Uterus (tissue), 4 donors: Measurements from ENCODE around the gene FAM229B. TPM values are rescaled to one million over a fixed set of nuclear protein-coding genes. Genes with fewer than 3 reads are reported as not detected.

Source experiments
- DNase-seq, 2 donors: peaks; one replicate each; pipeline ENCODE4 v3.0.0-alpha.2; 2019 to 2020
- H3K27ac ChIP-seq, 2 donors: fragments of 200-600 bp; sonication (generic); 1 replicate in 1 of 2; 2 replicates in 1 of 2; pipeline ENCODE4 v1.5.1; 2016 to 2018
- H3K27me3 ChIP-seq, 2 donors: fragments of 200-600 bp; sonication (generic); one replicate each; pipeline ENCODE4 v1.5.1; 2018 to 2019; ENCODE audit warnings: control low read depth in 1 of 2
- H3K36me3 ChIP-seq, 2 donors: fragments of 200-600 bp; sonication (generic); one replicate each; pipeline ENCODE4 v1.5.1; 2019; ENCODE audit warnings: control low read depth in 1 of 2
- H3K4me1 ChIP-seq, 2 donors: fragments of 200-600 bp; sonication (generic); one replicate each; pipeline ENCODE4 v1.5.1; 2018 to 2019; ENCODE audit warnings: control low read depth in 1 of 2
- H3K4me3 ChIP-seq, 2 donors: fragments of 200-600 bp; sonication (generic); 1 replicate in 1 of 2; 2 replicates in 1 of 2; pipeline ENCODE4 v1.5.1; 2018 to 2019; ENCODE audit warnings: mild to moderate bottlenecking in 1 of 2
- H3K9me3 ChIP-seq, 2 donors: fragments of 200-600 bp; sonication (generic); one replicate each; pipeline ENCODE4 v1.5.1; 2019; ENCODE audit warnings: control low read depth in 1 of 2
- POLR2A ChIP-seq, 2 donors: fragments of 450-650 bp; IDR thresholded peaks; one replicate each; pipeline ENCODE4 v1.6.1; 2016; ENCODE audit warnings: antibody characterized with exemption in 2 of 2, mild to moderate bottlenecking in 1 of 2, moderate library complexity in 1 of 2
- intact Hi-C: fragments of 100-400 bp; cut with DNase I; formaldehyde crosslinking; loops from one replicate; pipeline ENCODE4 v1.15.1; 2023; ENCODE audit warnings: low total_unique reads
- total RNA-seq, 4 donors: library from RNA; depleted of rRNA in 3 of 4; stranded (reverse); fragments of >200 nt in 3 of 4; gene quantifications; one replicate each; pipeline versions ENCODE4 v1.1.0 to v1.2.4, GENCODE V29; 2014 to 2023
- TF ChIP-seq, protein P1 (sequence below), 4 experiments: fragments of 200-600 bp in 2 of 4; fragments of 450-650 bp in 2 of 4; sonication (generic) in 2 of 4; IDR thresholded peaks; one replicate each; pipeline ENCODE4 v1.5.1; 2016 to 2019; ENCODE audit warnings: antibody characterized with exemption in 4 of 4, mild to moderate bottlenecking in 2 of 4, moderate library complexity in 1 of 4
- donor health status: DM: yes; HTN: yes; CAD: no.

The FAM229B gene
- total RNA-seq, 4 donors from 2014 or later, result 7.2 to 47.6 (median 34.4) TPM

DNA sequence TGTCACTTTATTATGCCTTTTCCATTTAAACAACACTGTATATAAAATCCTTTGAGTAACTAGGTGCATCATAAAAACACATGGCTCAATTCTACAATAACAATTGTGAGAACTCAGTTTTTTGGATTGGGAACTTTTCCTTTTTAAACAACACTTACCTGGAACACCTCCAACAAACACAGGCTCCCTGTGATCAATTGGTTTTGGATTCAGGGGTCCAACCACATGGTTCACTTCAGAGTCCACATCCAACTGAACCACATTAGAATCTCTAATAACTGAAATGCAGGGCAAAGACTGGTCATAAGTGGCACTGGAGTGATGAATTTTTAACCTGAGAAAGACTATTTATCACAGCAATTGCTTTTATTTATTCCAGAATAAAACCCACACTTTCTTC is 26.5 kb downstream of the FAM229B start:
- H3K27ac ChIP-seq, result no peak overlapping the region
- H3K36me3 ChIP-seq, result no peaks in the 10 kb centered on the region
- no peak for DNase-seq
- intact Hi-C loops, result no loop called here
- no peaks in the 10 kb centered on the region for H3K9me3 ChIP-seq
- TF ChIP-seq POLR2A (IDR thresholded peaks at IDR 0.05), result no peak
- TF ChIP-seq, protein P1, sequence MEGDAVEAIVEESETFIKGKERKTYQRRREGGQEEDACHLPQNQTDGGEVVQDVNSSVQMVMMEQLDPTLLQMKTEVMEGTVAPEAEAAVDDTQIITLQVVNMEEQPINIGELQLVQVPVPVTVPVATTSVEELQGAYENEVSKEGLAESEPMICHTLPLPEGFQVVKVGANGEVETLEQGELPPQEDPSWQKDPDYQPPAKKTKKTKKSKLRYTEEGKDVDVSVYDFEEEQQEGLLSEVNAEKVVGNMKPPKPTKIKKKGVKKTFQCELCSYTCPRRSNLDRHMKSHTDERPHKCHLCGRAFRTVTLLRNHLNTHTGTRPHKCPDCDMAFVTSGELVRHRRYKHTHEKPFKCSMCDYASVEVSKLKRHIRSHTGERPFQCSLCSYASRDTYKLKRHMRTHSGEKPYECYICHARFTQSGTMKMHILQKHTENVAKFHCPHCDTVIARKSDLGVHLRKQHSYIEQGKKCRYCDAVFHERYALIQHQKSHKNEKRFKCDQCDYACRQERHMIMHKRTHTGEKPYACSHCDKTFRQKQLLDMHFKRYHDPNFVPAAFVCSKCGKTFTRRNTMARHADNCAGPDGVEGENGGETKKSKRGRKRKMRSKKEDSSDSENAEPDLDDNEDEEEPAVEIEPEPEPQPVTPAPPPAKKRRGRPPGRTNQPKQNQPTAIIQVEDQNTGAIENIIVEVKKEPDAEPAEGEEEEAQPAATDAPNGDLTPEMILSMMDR (IDR thresholded peaks at IDR 0.05), result no peak
- no peaks in the 10 kb centered on the region for H3K4me1 ChIP-seq
- H3K4me3 ChIP-seq, result no peak overlapping the region
- H3K27me3 ChIP-seq, result no peaks in the 10 kb centered on the region

DNA sequence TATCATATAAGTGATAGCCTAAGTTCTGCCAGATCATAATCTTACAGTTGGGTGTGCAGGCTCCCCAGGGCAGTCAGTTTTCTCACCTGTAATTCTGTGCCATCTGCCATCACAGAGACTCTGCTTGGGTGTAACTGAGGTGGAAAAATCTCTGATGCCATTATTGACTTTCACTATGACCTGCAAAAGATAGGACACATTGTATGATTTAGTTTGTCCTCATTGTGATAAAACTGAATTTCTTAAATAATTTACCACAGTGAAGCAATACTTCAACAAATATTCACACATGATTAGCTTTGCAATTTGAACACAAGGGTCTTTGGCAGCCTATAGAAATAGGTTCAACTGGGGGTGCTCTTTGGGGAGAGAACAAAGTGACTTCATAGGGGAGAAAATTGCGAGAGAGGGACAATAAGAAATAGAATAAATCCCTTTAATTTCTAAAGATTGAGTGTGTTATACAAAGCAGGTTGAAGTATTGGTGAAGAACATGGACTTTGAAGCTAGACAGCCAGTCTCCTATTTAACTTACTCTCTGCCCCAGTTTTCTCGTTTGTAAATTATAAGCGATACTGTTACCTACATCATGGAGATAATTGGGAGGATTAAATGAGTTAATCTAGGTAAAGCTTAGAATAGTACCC is 27.3 kb downstream of the FAM229B start:
- Histone ChIP-seq H3K9me3 (no peaks in the 10 kb centered on the region), H3K4me3 (no peak overlapping the region), H3K27ac (no peak overlapping the region), H3K36me3 (no peaks in the 10 kb centered on the region), H3K4me1 (no peaks in the 10 kb centered on the region), H3K27me3 (no peaks in the 10 kb centered on the region)
- DNase-seq, result no peak
- no peak for TF ChIP-seq POLR2A (IDR thresholded peaks at IDR 0.05)
- TF ChIP-seq, protein P1 (IDR thresholded peaks at IDR 0.05), result no peak
- intact Hi-C loops, result no loop called here

DNA sequence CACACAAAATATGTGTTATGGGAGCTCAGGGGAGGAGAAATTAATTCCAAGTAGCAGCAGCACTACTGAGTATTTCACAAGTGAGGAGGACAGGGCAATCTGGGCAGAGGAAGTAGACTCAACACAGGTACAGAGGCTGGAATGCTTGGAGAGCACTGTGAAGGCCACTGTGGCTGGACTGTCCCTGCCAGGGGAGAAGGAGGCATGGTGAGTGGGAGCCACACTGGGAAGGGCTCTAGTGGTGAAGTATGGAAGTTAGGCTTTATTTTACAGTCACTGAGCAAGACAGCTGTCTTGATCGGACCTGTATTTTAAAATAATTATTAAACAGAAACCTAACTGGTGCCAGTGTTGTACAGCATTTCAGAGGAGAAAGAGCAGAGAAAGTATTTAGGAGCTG is 28.8 kb downstream of the FAM229B start:
- no peaks in the 10 kb centered on the region for H3K4me1 ChIP-seq
- peak overlapping the region; percentile 36 to 40 for H3K27ac ChIP-seq
- no peak for DNase-seq
- TF ChIP-seq POLR2A (IDR thresholded peaks at IDR 0.05), result no peak
- TF ChIP-seq, protein P1 (IDR thresholded peaks at IDR 0.05), result no peak
- no peak overlapping the region for H3K4me3 ChIP-seq
- H3K36me3 ChIP-seq, result no peaks in the 10 kb centered on the region
- H3K9me3 ChIP-seq, result no peaks in the 10 kb centered on the region
- H3K27me3 ChIP-seq, result no peaks in the 10 kb centered on the region
- intact Hi-C loops, result no loop called here

DNA sequence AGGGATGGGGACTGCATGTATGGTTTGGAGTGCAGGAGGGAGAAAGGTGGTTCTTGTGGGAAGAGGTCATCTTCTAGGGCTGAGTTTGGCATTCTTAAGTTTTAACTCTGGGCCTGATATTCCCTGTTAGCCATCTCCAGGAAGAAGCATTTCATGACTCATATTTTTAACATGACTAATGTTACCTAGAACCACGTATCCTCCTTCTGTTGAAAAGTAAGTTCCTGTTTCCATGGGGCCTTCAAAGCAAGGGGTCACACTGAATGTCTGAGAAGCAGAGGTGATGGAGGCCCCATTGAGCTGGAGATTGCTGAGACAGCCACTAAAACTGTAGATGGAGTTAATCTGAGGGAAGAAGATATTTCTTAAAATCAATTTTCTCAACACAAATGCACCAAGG is 30.2 kb downstream of the FAM229B start:
- H3K4me1 ChIP-seq, result no peaks in the 10 kb centered on the region
- no peaks in the 10 kb centered on the region for H3K27me3 ChIP-seq
- peak overlapping the region; percentile 36 to 40 for H3K27ac ChIP-seq
- TF ChIP-seq, protein P1 (IDR thresholded peaks at IDR 0.05), result no peak
- no peak for TF ChIP-seq POLR2A (IDR thresholded peaks at IDR 0.05)
- no peak for DNase-seq
- H3K36me3 ChIP-seq, result no peaks in the 10 kb centered on the region
- no peak overlapping the region for H3K4me3 ChIP-seq
- intact Hi-C loops, result no loop called here
- no peaks in the 10 kb centered on the region for H3K9me3 ChIP-seq

DNA sequence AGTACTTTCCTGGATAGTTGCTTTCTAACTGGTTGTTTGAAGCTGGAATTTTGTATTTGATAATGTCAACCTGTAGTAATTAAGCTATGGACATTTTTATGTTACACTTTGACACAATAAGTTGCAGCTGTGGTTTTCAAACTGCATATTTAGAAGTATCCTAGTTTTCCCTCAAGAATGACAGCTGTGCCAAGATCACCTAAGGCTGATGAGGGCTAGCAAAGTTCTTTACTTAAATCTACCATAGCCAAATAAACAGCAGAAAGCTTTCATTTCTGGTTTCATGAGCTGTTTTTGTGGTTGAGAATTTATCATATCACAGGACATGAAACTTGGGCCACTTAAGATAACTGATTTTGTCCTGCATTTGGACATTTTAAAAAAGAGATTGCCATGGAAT is 30.6 kb downstream of the FAM229B start:
- no peaks in the 10 kb centered on the region for H3K36me3 ChIP-seq
- DNase-seq, result no peak
- no peaks in the 10 kb centered on the region for H3K9me3 ChIP-seq
- no peak overlapping the region for H3K4me3 ChIP-seq
- intact Hi-C loops, result no loop called here
- TF ChIP-seq, protein P1 (IDR thresholded peaks at IDR 0.05), result no peak
- no peak for TF ChIP-seq POLR2A (IDR thresholded peaks at IDR 0.05)
- no peaks in the 10 kb centered on the region for H3K27me3 ChIP-seq
- no peaks in the 10 kb centered on the region for H3K4me1 ChIP-seq
- H3K27ac ChIP-seq, result peak overlapping the region; percentile 36 to 40
